ENCODE data around the gene ZC3HAV1. TPM values are rescaled to one million over a fixed set of nuclear protein-coding genes. Genes with fewer than 3 reads are reported as not detected.

Gene ZC3HAV1
- total and polyA plus RNA-seq, 12 donors: 7.7 to 50.8 (median 37.1) TPM

DNA sequence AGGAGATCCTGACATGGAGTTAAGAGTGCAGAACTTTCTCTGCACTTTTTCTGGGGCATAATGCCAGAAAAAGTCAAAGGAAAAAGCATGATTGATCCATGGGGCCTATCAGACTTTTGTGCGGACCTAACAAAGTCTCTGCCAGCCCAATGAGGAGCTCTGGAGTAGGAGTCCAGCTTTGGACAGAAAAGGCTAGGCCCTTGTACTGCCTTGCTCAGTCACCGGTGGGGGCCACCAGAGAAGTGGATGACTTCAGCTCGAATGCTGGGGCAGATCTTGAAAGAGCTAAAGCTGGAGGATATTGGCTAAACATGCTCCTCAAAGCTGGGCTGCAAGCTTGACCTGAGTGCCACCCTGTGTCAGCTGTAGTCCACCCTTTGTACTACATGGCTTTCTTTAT is 2.8 kb upstream of the ZC3HAV1 start:
- 92 to 100% (median 94%) methylated on average over 3 of the region's 3 CpGs for WGBS, 4 donors
- no peaks in the 10 kb centered on the region for H3K36me3 ChIP-seq (replicated peaks in 1 of 2)
- TF ChIP-seq, protein P1, sequence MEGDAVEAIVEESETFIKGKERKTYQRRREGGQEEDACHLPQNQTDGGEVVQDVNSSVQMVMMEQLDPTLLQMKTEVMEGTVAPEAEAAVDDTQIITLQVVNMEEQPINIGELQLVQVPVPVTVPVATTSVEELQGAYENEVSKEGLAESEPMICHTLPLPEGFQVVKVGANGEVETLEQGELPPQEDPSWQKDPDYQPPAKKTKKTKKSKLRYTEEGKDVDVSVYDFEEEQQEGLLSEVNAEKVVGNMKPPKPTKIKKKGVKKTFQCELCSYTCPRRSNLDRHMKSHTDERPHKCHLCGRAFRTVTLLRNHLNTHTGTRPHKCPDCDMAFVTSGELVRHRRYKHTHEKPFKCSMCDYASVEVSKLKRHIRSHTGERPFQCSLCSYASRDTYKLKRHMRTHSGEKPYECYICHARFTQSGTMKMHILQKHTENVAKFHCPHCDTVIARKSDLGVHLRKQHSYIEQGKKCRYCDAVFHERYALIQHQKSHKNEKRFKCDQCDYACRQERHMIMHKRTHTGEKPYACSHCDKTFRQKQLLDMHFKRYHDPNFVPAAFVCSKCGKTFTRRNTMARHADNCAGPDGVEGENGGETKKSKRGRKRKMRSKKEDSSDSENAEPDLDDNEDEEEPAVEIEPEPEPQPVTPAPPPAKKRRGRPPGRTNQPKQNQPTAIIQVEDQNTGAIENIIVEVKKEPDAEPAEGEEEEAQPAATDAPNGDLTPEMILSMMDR (IDR thresholded peaks at IDR 0.05): no peak
- TF ChIP-seq POLR2A (IDR thresholded peaks at IDR 0.05): no peak
- H3K9me3 ChIP-seq (replicated peaks in 1 of 3): no peaks in the 10 kb centered on the region
- intact Hi-C loops (cut with DNase I): no loop called here
- no peaks in the 10 kb centered on the region for H3K27me3 ChIP-seq
- no peak for DNase-seq
- no peak overlapping the region for H3K27ac ChIP-seq
- H3K4me1 ChIP-seq (replicated peaks in 1 of 2): peaks cover 6 to 11% of the 10 kb centered on the region in 2 donors
- H3K4me3 ChIP-seq: no peak overlapping the region

DNA sequence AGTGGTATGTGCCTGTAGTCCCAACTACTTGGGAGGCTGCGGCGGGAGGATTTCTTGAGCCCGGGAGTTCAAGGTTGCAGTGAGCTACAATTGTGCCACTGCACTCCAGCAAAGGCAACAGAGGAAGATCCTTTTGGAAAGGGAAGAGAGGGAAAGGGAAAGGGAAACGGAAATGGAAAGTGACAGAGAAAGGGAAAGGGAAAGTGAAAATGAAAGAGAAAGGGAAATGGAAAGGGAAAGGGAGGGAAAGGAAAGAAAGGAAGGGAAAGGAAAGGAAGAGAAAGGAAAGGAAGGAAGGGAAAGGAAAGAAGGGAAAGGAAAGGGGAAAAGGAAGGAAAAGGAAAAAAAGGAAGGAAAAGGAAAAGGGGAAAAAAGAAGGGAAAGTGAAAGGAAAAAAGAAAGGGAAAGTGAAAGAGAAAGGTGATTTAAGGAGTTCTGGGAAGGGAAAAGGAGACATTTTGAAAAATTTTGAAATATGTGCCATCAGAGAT is 2.3 kb upstream of the ZC3HAV1 start:
- no peaks in the 10 kb centered on the region for H3K27me3 ChIP-seq
- H3K36me3 ChIP-seq (replicated peaks in 1 of 2): no peaks in the 10 kb centered on the region
- WGBS, 4 donors: 85 to 96% (median 90%) methylated on average over 4 of the region's 4 CpGs
- no peak overlapping the region for H3K4me3 ChIP-seq
- DNase-seq: no peak
- intact Hi-C loops (cut with DNase I): no loop called here
- H3K27ac ChIP-seq: no peak overlapping the region
- TF ChIP-seq, protein P1 (IDR thresholded peaks at IDR 0.05): no peak
- TF ChIP-seq POLR2A (IDR thresholded peaks at IDR 0.05): no peak
- H3K4me1 ChIP-seq (replicated peaks in 1 of 2): peaks cover 6 to 16% of the 10 kb centered on the region in 2 donors
- H3K9me3 ChIP-seq (replicated peaks in 1 of 3): no peaks in the 10 kb centered on the region

DNA sequence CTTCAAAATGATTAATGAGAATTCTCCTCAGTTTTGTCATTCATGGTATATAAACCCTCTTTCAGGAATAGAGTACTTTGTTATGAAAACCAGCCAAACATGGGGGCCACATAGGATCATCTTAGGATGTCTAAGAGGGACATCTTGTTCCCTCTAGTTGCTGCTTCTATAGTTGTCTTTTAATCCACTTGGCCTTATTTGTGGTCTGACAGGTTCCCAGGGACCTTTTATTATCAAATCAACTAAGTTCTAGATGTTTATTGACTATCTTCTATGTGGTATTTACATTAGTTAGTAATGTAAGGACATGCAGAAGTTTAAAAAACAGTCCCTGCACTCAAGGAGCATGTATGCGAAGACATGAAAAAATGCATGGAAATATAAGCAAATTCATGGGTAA is 1.6 kb upstream of the ZC3HAV1 start:
- Histone ChIP-seq H3K4me1 (replicated peaks in 1 of 2) (peaks cover 6 to 23% of the 10 kb centered on the region in 2 donors), H3K4me3 (no peak overlapping the region), H3K27ac (no peak overlapping the region), H3K9me3 (replicated peaks in 1 of 3) (no peaks in the 10 kb centered on the region), H3K36me3 (replicated peaks in 1 of 2) (no peaks in the 10 kb centered on the region), H3K27me3 (no peaks in the 10 kb centered on the region)
- TF ChIP-seq, protein P1 (IDR thresholded peaks at IDR 0.05): no peak
- TF ChIP-seq POLR2A (IDR thresholded peaks at IDR 0.05): no peak
- intact Hi-C loops (cut with DNase I): no loop called here
- WGBS, 4 donors: 97 to 100% (median 99%) methylated on average over 1 of the region's 1 CpG
- no peak for DNase-seq

DNA sequence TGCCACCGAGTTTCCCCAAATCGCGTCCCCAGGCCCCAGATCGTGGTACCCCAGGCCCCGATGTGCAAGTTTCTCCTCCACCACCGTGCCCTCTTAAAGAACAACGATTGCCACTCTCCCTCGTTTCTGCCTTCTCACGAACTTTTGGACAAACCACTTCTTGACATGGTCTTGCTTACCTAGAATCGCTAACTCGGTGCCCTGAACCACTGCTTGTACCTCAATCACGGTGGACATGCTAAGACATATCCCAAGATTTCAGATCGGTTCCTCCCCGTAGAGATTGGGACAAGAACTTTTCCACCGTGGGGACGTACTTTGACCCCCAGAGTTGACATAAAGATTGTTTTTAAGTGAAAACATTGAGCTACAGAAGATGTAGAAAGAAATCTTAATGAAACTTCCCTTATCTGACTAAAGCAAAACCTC is 477 bp upstream of the ZC3HAV1 start:
- intact Hi-C loops (cut with DNase I): loop anchor here in 1 of 2 donors (10.0 kb wide), 1 partner anchor 215 kb away; no protein-coding TSS in a partner anchor
- no peak for TF ChIP-seq POLR2A (IDR thresholded peaks at IDR 0.05)
- TF ChIP-seq, protein P1 (IDR thresholded peaks at IDR 0.05): no peak
- Histone ChIP-seq H3K4me3 (peak overlapping the region in 3 of 4 donors; percentile 66 to 94 (median 89)), H3K4me1 (replicated peaks in 1 of 2) (peaks cover 6 to 30% of the 10 kb centered on the region in 2 donors), H3K36me3 (replicated peaks in 1 of 2) (no peaks in the 10 kb centered on the region), H3K9me3 (replicated peaks in 1 of 3) (no peaks in the 10 kb centered on the region), H3K27me3 (no peaks in the 10 kb centered on the region), H3K27ac (peak overlapping the region; percentile 89 to 99 (median 94))
- DNase-seq: no peak
- WGBS, 4 donors: 14 to 22% (median 18%) methylated on average over 16 of the region's 16 CpGs

Data from adrenal gland (tissue), 12 donors.